Activated CD8-positive, alpha-beta memory T cell treated with anti-CD3 and anti-CD28 coated beads, Interleukin-2, amount 50 U/mL, for 48 hours (primary cell): ENCODE data around the gene EVA1C.
"Not testable (repeated sequence)": the region's sequence is repeated elsewhere in the genome, so short reads cannot be mapped to it uniquely, and the experiment has no call there.

Experiments
- DNase-seq: peaks from one replicate; pipeline ENCODE4 v3.0.0-alpha.2; 2020

EVA1C gene

DNA sequence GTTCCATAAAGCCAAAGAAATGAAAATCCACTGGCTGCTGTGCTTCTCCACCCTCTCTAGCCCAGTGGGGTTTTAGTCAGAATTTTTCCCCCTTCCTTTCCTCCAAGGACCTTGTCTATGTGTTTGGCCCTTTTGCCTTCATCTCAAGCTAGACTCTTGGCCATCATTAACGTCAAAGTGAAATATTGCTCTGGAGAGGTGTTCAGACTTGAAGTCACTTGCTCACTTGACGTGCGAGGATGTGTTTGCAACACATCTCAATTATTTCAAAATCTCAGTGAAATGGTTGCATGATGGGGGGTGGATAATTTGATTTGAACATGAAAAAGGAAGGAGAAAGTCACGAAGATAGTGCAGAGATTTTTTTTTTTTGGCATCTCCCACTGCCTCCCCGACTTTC is 13.6 kb downstream of the EVA1C start:
- DNase-seq = no peak

DNA sequence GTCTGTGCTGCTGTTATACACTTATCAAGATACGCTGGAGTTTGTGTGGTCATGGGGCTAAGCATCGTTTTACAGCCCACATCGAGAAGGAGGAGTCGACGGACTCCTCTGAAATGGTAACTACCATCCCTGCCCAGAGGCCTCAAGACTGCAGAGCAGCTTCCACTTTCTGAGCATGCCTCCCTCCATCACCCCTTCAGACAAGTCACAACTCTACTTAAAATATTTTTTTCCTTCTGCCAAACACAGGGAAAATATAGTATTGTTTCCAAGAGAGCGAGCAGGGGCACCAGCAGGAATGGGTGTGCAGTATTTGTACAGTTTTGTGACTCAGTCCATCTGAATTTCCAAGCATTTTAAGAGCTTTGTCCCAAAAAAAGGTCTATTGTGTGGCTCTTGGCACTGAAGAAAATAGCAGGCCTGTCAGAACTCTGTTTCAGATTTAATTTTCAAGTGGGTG is 14.1 kb downstream of the EVA1C start:
- no peak for DNase-seq

DNA sequence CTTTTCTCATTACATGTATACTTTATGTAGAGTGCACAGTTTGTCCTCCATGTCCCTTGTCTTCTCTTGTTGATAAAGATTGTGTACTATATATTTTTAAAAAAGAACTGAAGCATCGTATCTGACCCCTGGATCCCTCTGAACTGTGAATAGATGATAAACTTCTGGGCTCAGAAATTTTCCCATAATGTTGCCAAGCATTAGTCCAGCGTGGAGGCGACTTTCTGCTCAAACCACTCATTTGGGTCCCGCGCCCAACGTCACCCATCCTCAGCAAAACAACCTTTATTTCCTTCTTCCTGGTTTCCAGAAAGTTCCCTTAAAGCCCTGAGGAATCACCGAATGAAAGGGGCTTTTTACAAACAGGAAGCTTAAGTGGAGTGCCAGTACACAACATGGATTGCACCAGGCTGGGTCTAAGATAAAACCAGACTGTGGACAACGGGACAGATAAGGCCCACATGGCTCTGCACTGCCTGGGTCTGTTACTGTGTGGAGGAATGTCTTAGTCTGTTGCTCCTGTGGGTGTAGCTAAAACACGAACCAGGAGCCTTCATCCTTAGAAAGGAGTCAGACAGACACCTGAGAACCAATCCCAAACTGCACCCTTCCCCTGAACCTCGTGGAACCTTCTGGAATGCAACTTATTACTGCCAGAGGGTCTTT is 15.6 kb downstream of the EVA1C start:
- DNase-seq = no peak

DNA sequence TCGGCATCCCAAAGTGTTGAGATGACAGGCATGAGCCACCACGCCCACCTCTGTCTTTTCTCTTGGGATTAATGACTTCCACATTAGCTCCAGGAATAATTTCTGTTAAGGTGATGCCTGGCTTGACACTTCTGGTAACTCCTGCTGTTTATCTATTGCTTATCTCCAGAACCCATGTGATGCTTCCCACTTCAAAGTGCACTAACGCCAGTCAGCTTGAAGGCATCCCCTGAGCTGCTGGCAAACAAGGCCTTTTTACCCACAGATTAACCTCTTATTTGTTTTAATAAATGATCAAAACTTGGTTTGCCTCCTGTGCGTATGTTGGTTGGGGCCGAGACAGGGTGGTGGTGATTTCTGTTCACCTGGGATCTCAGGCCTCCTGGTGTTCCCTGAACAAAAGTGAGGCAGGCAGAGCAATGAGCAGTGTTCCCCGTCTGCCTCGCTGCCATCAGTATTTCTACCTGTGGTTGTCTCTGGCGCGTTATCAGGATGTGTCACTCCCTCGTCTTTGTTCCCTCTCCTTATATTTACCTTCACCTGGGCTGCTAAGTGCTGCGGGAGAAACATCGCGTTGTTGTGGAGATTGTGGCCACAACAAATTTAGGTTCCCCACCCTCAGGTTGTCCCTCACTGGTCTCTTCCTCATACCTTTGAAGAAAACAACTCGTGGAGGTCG is 20.6 kb downstream of the EVA1C start:
- not testable (repeated sequence) for DNase-seq

DNA sequence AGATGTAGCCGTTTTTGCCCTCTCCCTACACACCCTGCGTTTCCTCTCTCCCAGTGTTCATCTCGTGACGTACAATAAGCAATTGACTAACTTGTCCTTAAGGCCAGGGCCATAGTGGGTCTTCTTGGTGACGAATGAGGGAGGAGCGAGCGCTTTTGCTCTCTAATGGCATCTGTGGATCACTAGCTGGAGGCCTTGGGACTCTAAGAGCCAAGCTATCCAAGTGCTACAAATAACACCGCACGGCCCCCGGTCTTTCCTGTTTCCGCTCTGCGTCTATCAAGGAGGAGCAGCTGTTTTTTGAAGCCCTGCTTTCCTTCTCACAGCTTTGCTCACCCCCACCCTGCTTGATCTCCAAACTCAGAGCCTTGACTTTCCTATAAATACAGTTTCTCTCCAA is 25.2 kb downstream of the EVA1C start:
- no peak for DNase-seq

DNA sequence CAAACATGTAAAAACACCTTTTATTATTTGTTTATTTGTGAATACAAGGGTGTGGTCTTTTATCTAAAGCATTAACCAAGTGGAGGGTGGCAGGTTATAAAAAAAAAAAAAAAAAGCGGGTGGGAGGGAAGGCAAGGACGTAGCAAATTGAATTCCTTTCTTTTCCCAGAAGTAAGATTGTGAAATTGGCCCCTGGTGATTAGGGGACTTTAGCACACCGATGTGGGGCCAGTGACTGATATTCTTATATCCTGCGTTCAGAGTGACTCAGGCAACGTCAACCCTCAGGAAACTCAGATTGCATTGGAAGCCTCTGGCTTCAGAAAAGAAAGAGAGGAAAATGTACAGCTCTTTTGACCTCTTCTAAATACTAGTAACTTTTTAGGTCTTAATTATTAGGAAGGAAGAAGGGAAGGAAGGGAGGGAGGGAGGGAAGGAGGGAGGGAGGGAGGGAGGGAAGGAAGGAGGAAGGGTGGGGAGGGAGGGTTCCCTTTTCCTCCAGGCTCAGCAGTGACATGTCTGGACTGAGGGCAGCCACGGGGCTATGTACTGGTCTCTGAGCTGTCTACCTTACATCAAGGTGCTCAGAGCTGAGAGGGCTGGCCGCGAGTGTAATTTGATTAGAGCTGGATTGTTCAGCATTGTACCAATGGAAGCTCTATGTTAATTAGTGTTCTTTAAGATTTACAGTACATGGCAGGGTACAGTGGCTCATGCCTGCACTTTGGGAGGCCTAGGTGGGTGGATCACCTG is 30.2 kb downstream of the EVA1C start:
- no peak for DNase-seq

DNA sequence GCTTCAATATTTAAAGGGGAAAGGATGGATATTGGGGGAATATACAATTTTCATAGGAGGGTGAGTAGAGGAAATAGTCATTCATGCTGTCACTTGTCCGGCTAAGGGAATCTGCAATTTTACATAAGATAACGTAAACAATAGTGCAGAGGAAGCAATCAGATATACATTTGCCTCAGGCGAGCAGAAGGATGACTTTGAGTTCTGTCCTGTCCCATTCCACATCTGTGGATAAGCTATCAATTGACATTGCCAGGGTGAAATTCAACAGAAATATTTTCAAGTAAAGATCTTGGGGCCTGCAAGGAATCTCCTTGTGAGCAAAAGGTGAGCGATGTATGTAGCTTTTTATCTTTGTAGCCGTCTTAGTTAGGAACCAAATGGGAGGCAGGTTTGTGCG is 32.6 kb downstream of the EVA1C start:
- no peak for DNase-seq

DNA sequence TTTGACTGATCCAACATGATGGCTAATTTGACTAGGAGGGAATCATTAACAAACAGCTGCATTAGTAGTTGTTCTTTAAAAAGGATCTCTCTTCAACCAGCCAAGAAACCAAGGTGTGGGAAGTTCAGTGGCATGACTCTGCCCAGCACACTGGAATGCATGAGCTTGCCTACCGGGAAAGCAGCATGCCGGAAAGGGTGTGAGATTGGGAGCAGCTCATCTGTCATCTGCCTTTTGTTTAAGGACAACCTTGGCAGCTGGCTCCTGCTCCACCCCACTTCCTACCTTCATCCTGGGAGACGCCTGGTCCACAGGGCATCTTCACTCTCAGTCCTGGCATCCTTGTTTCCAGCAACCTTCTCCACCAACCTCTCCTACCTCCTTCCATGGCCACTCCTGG is 33.9 kb downstream of the EVA1C start:
- not testable (repeated sequence) for DNase-seq

DNA sequence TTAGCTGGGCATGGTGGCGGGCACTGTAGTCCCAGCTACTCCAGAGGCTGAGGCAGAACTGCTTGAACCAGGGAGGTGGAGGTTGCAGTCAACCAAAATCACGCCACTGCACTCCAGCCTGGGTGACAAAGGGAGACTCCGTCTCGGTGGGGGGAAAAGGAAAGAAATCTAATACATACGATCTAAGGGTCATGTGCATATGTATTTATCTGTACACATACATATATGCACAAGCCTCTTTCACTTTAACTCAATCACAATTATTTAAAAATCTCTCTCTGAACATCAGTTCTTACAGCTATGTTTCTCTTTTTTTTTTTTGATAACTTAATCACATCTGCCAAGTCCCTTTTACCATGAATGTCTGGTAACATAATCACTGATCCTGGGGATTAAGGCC is 34.7 kb downstream of the EVA1C start:
- DNase-seq = no peak

DNA sequence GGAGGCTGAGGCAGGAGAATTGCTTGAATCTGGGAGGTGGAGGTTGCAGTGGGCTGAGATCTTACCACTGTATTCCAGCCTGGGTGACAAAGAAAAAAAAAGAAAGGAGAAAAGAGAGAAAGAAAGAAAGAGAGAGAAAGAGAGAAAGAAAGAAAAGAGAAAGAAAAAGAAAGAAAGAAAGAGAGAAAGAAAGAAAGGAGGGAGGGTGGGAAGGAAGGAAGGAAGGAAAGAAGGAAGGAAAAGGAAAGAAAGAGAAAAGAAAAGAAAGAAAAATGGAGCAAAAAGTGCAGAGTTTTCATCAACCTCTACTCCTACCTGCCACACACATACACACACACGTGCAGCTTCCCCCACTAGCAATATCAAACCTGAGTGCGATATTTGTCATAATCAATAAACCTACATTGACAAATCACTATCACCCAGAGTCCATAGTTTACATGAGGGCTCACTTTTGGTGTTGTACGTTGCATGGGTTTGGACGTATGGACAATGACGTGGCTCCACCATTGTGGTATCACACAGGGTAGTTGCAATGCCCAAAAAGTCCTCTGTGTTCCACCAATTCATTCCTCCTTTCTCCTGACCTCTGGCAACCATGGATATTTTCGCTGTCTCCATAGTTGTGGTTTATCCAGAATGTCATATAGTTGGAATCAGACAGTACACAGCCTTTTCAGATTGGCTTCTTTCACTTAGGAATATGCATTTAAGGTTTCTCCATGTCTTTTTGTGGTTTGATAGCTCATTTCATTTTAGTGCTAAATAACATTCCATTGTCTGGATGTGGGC is 36.5 kb downstream of the EVA1C start:
- no peak for DNase-seq

DNA sequence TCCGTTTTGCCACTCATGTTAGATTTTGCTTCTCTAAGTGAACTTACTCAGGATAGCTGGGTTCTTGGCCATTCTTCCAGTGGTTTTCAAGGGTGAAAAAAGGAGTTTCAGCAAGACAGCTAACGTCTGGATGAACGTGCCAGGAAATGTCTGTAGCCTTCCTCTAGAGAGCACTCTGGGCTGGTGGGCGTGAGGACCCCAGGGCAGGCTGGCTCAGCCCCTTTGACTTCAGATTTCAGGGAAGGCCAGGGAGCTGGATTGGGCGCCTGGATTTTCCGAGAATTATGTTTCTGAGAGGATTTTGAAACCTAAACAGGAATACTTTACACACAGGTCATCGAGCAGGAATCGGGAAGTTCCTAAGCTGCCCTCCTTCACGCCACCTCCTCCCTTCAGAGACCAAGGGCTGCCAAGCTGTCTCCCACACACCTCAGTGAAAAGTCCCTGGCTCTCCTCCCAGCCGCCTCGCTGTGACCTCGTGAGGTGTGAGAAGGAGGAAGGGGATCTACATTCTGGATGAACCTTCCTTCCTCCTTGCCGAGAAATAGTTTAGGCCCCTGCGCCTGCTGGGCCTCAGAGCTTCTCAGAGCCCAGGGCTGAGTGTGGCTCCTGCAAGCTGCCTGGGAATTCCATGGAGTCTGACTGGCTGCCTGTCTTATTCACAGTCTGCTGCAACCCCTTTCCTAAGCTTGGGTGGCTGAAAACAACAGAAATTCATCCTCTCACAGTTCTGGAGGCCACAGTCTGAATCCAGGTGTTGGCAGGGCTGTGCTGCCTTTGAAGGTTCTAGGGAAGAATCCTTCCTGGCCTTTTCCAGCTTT is 38.6 kb downstream of the EVA1C start:
- not testable (repeated sequence) for DNase-seq

DNA sequence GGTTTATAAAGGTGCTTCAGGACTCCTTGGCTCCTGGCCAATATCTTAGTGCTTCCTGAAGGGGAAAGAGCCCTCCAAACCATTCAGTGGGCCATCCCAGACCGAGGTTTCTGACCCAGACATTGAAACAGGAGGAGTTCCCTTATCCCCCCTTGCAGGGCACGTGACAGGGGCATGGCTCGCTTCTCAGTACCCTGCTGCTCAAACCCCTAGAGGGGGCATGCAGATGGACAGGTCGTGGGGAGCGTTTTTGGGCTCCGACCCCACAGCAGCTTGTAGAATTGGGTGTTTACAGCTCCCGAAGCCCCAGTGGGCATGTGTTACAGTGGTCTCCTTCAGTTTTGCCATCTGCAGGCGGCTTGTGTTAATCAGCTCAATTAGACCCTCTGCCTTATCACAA is 39.7 kb downstream of the EVA1C start:
- not testable (repeated sequence) for DNase-seq

DNA sequence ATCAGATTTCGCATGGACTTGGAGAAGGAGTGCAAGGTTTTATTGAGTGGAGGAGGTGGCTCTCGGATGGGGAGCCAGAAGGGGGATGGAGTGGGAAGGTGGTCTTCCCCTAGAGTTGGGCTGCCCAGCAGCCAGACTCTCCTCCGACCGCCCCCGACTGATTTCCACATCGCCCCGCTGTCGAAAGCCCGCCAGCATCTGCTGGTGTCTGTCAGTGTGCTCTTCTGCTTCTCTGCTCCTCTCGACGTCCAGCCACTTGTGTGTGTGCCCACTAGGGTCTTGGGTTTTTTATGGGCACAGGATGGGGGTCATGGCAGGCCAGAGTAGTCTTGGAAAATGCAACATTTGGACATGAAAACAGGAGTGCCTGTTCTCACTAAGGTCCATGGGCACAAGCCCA is 40.1 kb downstream of the EVA1C start:
- DNase-seq = no peak

DNA sequence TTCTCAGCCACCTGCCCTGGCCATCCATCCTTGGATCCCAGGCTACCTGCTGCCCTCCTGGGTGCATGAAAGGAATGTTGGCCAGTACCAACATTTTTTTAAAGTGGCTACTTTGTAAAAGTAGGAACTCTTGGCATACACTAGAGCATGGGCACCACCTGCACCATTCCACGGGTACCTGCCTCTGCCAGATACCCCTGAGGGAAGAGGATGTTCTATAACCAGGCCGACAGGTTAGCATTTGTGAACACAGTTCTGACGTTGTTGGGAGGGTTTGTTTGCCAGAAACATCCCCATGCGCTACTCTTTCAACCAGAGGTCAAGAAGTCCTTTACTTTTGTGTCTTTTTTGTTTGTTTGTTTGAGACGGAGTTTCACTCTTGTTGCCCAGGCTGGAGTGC is 43.0 kb downstream of the EVA1C start:
- DNase-seq = no peak

DNA sequence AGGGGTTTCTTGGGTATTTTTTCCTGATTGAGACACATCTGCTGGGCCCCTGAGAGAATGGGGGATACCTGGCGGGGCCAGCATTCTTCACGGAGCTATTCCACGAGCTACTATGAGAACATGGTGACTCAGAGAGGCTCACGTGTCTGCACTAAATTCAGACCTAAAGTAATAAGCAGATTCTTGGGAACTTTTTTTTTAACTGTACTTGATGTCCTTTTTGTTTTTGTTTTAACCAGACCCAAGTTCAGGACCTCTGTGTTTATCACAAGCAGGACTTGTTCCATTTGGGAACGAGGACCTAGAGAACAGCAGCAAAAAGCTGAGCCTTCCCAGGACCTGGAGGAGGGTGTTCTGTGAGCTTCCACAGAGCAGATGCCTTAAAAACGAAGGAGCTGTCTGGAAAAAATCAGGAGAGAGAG is 44.0 kb downstream of the EVA1C start:
- DNase-seq = no peak

DNA sequence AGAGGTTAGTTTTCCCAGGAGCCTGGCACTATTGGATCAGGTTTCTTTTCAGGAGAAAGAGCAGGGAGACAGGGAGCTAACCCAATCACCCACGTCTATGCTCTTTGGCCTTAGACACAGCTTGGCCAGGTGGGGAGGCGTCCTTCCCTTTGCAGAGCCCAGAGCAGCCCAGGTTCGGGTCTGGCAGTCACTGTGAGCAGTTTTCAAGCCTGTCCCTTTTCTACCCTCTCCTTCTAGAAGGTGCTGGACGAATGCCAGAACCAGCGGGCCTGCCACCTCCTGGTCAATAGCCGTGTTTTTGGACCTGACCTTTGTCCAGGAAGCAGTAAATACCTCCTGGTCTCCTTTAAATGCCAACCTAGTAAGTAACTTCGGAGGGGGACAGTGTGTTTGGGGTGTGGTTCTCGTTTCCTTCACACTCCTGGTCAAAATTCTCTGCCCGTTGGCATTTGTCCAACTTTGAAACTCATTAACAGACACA is 44.9 kb downstream of the EVA1C start:
- no peak for DNase-seq

DNA sequence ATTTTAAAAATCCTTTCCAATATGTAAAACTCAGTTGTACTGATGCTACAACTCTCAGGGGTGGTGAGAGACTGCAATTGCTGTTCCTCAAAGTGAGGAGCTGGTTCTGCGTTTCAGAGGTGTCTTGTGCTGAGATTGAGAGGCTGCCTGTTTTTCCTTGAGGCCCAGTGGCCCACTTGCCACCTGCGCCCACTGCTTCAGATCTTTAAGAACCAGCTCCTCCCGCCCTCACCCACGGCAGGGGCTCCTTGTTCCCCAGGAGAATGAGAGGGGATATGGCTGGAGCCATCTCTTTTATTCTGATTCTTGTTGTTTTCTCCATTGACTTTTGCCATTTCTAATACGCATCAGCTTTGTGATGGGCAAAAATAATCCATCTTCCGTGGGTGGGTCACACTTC is 45.5 kb downstream of the EVA1C start:
- DNase-seq = no peak

DNA sequence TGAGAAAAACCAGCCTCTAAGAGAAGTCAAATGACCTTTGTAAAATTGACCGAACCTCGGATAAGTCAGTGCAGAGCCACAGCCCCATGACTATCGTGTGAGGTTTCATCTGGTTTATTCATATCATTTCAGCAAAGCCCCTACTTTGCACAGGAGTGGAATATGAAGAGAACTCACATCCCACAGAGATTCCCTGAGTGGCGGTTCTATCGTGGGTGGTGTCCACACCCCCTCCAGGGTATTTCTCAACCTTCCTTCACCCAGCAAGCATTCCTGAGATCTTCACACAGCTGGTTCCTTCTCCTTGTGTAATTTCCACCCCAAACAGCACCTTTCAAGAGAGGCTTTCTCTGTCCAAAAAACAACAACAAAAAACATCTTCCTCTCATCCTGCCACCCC is 47.5 kb downstream of the EVA1C start:
- no peak for DNase-seq

DNA sequence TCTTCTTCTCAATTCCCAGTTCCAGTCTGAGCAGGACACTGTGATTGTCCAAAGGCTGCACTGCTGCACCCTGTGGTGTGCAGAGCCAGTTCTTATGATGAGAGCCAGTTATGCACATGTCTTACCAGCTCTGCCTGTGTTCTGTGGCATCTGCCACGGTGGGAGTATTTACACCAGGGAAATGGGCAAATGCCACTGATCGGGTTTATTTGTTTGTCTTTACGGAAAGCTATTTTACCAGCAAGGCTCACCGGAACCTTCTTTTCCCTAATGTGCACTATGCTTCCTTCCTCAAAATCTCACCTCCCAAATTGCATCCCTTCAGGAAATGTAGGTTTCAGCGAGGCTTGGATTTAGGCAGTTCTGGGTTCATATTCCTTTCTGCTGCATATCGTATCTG is 49.0 kb downstream of the EVA1C start:
- DNase-seq = no peak

DNA sequence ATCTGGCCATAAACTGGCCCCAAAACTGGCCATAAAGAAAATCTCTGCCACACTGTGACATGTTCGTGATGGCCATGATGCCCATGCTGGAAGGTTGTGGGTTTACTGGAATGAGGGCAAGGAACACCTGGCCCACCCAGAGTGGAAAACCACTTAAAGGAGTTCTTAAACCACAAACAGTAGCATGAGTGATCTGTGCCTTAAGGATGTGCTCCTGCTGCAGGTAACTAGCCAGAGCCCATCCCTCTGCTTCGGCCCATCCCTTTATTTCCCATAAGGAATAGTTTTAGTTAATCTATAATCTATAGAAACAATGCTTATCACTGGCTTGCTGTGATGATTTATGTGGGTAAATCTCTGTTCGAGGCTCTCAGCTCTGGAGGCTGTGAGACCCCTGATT is 50.1 kb downstream of the EVA1C start:
- DNase-seq = not testable (repeated sequence)

DNA sequence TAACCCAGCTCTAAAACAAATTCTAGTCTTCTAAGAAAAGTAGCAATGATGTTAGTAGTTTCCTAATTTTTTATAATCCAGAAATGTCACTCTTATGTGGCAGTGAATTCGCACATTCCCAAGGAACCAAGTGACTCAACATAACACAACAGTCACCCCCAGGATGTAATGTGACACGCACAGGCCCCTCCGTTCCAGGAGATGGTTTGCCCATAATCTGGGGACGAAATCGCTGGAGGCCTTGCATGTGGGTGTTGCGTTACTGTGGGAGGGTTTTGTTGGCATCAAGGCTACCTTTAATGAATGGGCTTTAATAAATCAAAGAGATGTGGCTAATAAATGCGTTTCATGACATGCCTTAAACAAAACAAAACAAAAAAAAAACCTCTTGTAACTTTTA is 50.9 kb downstream of the EVA1C start:
- DNase-seq = no peak

DNA sequence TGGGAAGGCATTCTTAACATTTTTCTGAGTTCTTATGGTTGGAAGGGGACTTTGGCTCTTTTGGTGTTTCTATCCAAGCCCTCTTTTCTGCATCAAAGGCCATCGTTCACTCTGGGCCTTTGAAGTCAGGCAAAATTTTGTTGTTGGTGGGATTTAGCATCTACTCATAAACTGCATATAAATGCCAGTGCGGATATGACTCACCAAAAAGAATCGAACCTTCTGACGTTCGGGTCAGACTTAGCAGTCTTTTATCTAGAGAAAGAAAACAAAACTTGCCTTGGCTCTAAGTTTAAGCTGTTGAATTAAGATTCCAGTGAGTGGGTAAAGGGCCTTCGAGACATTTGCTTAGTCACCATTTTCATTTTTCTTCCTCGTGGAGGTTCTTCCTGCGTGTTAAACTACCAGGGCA is 51.4 kb downstream of the EVA1C start:
- DNase-seq = no peak
